Neutrophil (primary cell): Measurements from ENCODE around the gene SLC47A1.
A peak's percentile ranks its signal among the peaks of the same experiment; 100 is the strongest.
"Not testable (repeated sequence)": the region's sequence is repeated elsewhere in the genome, so short reads cannot be mapped to it uniquely, and the experiment has no call there.

Experiments used
- H3K27ac ChIP-seq: fragments of 200-600 bp; sonication (generic); 2 replicates; pipeline ENCODE4 v1.5.1; 2016; ENCODE audit warnings: mild to moderate bottlenecking, moderate library complexity
- H3K27me3 ChIP-seq: fragments of 200-600 bp; sonication (generic); 2 replicates; pipeline ENCODE4 v1.6.0; 2016; ENCODE audit warnings: mild to moderate bottlenecking
- H3K36me3 ChIP-seq: fragments of 200-600 bp; sonication (generic); 2 replicates; pipeline ENCODE4 v1.5.1; 2017
- H3K4me1 ChIP-seq, 2 experiments: fragments of 200-600 bp in 1 of 2; sonication (generic) in 1 of 2; 1 replicate in 1 of 2; 2 replicates in 1 of 2; pipeline versions ENCODE4 v1.5.1 to v1.6.1; 2013 to 2016; ENCODE audit warnings: low read depth in 1 of 2, low read length in 1 of 2, mild to moderate bottlenecking in 1 of 2, moderate library complexity in 1 of 2; ENCODE audit not compliant: control insufficient read depth in 1 of 2, insufficient read depth in 1 of 2
- H3K4me3 ChIP-seq, 2 experiments: fragments of 200-600 bp in 1 of 2; sonication (generic) in 1 of 2; 1 replicate in 1 of 2; 2 replicates in 1 of 2; pipeline ENCODE4 v1.5.1; 2013 to 2016; ENCODE audit warnings: low read depth in 1 of 2, low read length in 1 of 2, mild to moderate bottlenecking in 1 of 2, moderate library complexity in 1 of 2
- H3K9me3 ChIP-seq: fragments of 200-600 bp; sonication (generic); 2 replicates; pipeline ENCODE4 v1.5.1; 2016
- TF ChIP-seq, protein P1 (sequence below): fragments of 200-600 bp; sonication (generic); IDR thresholded peaks from 2 replicates; pipeline ENCODE4 v1.5.1; 2016; ENCODE audit warnings: antibody characterized with exemption

SLC47A1 gene

DNA sequence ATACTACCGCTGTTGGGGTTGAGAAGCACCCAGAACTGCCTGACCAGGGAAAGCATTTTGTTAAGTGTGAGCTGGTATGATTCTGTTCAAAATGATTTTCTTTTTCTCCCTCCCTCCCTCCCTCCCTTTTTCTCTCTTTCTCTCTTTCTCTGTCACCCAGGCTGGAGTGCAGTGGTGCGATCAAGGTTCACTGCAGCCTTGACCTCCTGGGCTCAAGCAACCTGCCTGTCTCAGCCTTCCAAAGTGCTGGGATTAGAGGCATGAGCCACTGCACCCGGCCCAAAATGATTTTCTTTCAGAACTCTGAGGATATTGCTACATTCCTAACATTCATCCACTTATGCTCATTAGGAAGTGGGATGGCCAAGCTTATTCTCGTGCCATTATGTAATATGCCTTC lies 41.3 kb downstream of the SLC47A1 start:
- H3K9me3 ChIP-seq: no peaks in the 10 kb centered on the region
- H3K4me3 ChIP-seq: no peak overlapping the region
- TF ChIP-seq, protein P1, sequence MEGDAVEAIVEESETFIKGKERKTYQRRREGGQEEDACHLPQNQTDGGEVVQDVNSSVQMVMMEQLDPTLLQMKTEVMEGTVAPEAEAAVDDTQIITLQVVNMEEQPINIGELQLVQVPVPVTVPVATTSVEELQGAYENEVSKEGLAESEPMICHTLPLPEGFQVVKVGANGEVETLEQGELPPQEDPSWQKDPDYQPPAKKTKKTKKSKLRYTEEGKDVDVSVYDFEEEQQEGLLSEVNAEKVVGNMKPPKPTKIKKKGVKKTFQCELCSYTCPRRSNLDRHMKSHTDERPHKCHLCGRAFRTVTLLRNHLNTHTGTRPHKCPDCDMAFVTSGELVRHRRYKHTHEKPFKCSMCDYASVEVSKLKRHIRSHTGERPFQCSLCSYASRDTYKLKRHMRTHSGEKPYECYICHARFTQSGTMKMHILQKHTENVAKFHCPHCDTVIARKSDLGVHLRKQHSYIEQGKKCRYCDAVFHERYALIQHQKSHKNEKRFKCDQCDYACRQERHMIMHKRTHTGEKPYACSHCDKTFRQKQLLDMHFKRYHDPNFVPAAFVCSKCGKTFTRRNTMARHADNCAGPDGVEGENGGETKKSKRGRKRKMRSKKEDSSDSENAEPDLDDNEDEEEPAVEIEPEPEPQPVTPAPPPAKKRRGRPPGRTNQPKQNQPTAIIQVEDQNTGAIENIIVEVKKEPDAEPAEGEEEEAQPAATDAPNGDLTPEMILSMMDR: no peak
- H3K27ac ChIP-seq: no peak overlapping the region
- no peaks in the 10 kb centered on the region for H3K36me3 ChIP-seq
- H3K27me3 ChIP-seq: peaks cover 9% of the 10 kb centered on the region
- peaks cover 74 to 77% of the 10 kb centered on the region in 2 experiments for H3K4me1 ChIP-seq

DNA sequence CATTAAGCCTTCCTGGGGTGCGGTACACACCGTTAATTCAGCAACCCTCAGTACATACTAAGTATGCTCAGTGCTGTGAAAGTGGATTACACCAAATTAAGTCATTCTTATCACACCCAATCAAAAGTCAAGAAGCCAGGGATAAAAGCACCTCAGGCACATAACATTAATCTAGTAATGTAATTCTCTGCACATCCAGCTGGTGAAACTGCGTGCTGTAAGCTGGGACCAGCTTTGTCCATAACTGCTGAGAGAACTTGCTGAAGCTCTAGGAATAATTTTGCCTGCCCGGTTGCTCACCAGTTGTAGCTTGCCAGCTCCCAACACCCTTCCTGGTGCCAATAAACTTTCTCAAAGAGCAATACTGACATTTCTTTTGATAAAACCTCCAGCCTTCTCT lies 44.9 kb downstream of the SLC47A1 start:
- Histone ChIP-seq H3K4me3 (no peak overlapping the region), H3K27ac (no peak overlapping the region), H3K27me3 (peaks cover 14% of the 10 kb centered on the region), H3K9me3 (no peaks in the 10 kb centered on the region), H3K4me1 (peaks cover 43 to 47% of the 10 kb centered on the region in 2 experiments), H3K36me3 (no peaks in the 10 kb centered on the region)
- TF ChIP-seq, protein P1: no peak

DNA sequence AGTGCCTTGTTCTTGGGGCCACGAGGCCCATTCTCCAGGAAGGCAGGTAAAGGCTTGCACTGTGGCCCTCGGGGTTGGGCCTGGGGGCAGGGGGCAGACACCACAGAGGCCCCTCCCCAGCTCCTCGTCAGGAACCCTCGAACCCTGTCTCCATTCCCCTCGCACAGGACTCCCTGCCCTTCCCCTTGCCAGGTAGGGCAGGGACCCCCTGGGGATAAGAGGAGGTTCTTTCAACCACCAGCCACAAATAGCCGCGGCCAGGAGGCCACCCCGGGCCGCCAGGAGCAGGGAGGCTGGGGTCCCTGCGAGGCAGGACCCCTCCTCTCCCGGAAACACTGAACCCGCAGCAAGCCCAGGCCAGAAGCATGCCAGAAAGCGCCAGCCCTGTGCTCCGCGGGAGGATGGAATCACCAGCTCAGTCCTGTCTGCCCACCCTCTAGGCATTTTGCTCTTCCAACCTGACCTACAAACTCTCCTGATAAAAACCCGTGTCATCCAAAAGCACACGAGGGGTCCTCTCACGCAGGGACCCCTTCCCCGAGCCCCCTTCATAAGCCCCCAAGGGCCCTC lies 45.6 kb downstream of the SLC47A1 start:
- Histone ChIP-seq H3K27me3 (peaks cover 14% of the 10 kb centered on the region), H3K36me3 (no peaks in the 10 kb centered on the region), H3K27ac (no peak overlapping the region), H3K4me1 (peaks cover 39 to 40% of the 10 kb centered on the region in 2 experiments), H3K4me3 (peak overlapping the region; percentile 35 to 42), H3K9me3 (no peaks in the 10 kb centered on the region)
- TF ChIP-seq, protein P1: no peak

DNA sequence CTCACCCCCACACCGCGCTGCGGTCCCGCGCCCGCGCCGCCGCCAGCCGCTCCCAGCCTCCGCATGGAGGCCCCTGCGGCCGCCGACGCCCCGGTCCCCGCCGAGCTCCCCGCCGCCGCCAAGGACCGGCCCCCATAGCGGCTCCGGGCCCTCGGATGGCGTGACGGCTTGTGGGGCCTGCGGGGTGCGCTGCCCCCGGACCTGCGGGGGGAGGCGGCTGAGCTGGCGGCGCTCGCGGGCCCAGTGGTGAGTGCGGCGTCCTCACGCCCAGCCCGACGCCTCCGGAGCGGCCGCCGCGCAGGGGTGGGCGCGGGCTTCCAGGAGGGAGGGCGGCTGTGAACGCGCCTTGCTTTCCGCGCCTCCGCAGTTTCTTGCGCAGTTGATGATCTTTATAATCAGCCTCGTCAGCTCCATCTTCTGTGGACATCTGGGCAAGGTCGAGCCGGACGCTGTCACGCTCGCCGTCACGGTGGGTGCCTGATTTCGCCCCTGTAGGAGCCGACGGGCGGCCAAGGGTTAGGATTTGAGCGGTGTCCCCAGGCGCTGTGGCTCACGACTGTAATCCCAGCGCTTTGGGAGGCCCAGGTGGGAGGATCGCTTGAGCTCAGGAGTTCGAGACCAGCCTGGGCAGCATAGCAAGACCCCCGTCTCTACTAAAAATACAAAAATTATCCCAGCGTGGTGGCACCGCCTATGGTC lies 46.4 kb downstream of the SLC47A1 start:
- Histone ChIP-seq H3K4me1 (peaks cover 34 to 37% of the 10 kb centered on the region in 2 experiments), H3K27me3 (peaks cover 14% of the 10 kb centered on the region), H3K9me3 (no peaks in the 10 kb centered on the region), H3K36me3 (no peaks in the 10 kb centered on the region), H3K4me3 (peak overlapping the region; percentile 35 to 42), H3K27ac (no peak overlapping the region)
- TF ChIP-seq, protein P1: no peak

DNA sequence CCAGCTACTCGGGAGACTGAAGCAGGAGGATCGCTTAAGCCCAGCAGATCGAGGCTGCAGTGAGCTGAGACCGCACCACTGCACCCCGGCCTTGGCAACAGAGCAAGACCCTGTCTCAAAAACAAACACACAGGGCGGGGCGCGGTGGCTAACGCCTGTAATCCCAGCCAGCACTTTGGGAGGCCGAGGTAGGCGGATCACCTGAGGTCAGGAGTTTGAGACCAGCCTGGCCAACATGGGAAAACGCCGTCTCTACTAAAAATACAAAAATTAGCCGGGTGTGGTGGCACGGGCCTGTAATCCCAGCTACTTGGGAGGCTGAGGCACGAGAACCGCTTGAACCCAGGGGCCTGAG lies 46.9 kb downstream of the SLC47A1 start:
- peak overlapping the region in 1 of 2 experiments; percentile 35 for H3K4me3 ChIP-seq
- not testable (repeated sequence) for H3K36me3 ChIP-seq, H3K27ac ChIP-seq, H3K9me3 ChIP-seq
- H3K27me3 ChIP-seq: peaks cover 14% of the 10 kb centered on the region
- peaks cover 28 to 32% of the 10 kb centered on the region in 2 experiments for H3K4me1 ChIP-seq

DNA sequence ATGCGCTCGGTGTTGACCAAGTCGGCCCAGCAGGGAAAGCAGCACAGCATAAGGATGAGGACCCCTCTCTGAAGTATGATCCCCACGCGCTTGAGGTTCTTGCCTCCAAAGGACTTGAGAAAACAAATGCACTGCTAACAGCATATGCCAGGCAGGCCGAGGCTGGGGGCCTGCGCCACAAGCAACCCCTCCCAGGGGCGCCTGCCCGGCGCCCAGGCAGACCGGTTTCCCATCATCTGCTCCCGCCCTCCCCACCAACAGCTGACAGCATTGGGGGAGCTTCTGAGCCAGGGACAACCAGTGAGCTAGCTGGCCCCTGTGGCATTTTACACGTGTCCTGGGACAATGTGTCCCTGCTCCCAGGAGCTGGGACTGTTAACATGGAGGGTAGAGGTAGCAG lies 48.5 kb downstream of the SLC47A1 start:
- not testable (repeated sequence) for H3K36me3 ChIP-seq, H3K4me3 ChIP-seq, H3K27ac ChIP-seq, H3K9me3 ChIP-seq
- Histone ChIP-seq H3K27me3 (peaks cover 14% of the 10 kb centered on the region), H3K4me1 (peaks cover 22 to 23% of the 10 kb centered on the region in 2 experiments)
